VCaP (cell line): ENCODE results near the gene FASN.

Source experiments
- H3K27ac ChIP-seq: fragments of 450-650 bp; 2 replicates; pipeline ENCODE4 v1.5.1; 2017
- TF ChIP-seq, protein P1 (sequence below): fragments of 450-650 bp; conservative IDR thresholded peaks from 2 replicates; pipeline ENCODE4 v1.5.1; 2017; ENCODE audit warnings: mild to moderate bottlenecking, moderate library complexity

Gene FASN

DNA sequence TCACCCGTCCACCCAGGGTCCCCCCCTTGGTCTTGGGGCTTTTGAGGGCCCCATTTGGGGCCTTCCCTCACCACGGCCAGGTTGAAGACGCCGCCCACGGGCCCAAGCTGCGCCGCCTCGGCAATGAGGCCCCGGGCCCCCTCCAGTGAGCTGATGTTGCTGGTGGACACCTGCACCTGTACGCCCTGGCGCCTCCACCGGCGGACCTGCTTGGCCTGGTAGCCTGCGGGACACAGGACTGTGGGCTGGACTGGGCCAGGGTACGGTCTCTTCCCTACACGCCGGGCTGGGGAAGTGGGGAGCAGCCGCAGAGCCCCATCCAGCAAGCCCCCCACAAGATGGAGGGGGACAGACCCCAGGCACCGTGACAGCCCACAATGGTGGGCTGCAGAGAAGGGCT is 15.6 kb downstream of the FASN start:
- TF ChIP-seq, protein P1, sequence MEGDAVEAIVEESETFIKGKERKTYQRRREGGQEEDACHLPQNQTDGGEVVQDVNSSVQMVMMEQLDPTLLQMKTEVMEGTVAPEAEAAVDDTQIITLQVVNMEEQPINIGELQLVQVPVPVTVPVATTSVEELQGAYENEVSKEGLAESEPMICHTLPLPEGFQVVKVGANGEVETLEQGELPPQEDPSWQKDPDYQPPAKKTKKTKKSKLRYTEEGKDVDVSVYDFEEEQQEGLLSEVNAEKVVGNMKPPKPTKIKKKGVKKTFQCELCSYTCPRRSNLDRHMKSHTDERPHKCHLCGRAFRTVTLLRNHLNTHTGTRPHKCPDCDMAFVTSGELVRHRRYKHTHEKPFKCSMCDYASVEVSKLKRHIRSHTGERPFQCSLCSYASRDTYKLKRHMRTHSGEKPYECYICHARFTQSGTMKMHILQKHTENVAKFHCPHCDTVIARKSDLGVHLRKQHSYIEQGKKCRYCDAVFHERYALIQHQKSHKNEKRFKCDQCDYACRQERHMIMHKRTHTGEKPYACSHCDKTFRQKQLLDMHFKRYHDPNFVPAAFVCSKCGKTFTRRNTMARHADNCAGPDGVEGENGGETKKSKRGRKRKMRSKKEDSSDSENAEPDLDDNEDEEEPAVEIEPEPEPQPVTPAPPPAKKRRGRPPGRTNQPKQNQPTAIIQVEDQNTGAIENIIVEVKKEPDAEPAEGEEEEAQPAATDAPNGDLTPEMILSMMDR, result no peak
- no peak overlapping the region for H3K27ac ChIP-seq

DNA sequence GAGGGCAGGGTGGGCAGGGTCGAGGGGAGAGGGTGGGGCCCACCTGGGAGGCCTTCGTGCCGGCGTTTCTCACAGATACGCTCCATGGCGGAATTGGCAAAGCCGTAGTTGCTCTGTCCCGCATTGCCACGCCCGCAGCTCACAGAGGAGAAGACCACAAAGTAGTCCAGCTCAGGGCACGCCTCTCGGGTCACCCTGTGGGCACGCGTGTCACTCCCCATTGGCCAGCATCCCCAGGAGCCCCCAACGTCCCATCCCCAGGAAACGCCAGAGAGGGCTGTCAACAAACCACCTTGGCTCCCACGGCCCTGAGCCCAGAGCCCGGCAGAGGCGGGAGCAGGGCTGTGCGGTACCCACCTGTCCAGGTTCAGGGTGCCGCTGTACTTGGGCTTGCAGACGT is 16.1 kb downstream of the FASN start:
- H3K27ac ChIP-seq, result no peak overlapping the region
- TF ChIP-seq, protein P1, result no peak

DNA sequence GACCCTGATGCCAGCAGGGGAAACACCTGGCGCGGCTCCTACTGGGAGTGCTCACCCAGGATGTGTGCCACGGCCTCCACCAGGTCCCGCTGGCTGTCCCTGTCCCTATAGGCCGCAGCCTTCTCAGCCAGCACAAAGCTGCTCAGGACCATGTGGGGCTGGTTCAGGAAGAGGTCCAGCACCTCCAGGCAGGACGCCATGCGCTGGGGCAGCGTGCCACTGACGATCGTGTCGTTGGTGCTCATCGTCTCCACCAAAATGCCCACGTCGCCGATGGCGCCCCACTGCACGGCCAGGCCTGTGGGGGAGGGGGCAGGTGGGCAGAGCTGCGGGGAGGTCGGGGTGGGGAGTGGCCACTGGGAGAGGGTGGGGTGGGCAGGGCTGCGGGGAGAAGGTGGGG is 16.5 kb downstream of the FASN start:
- TF ChIP-seq, protein P1, result no peak
- H3K27ac ChIP-seq, result no peak overlapping the region

DNA sequence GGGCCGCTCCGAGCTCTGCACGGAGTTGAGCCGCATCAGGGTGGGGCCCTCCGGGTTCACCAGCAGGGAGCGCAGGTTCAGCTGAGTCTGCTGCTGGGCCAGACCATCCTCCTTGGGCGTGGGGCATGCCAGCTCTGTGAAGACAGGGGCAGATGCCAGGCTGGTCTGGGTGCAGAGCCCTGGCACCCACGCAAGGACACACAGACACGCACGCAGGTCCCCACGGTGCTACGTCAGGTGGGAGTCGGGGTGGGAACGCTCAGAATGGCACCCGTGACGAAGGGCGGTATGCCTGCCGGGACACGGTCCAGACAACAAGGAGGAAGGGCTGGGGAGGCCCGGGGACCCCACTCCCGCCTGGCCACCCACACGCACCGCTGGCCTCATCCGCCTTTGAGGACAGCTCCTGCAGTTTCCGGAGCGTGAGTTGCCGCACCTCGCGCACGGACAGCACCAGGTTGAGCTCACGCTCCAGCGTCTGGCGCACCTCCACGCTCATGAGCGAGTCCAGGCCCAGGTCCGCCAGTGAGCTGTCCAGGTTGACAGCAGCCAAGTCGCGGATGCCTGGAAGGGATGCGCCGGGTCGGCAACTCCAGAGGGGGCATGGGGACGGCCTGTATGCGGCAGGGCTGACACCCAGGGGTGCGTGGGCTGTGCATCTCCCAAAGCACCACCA is 17.1 kb downstream of the FASN start:
- no peak overlapping the region for H3K27ac ChIP-seq
- TF ChIP-seq, protein P1, result no peak

DNA sequence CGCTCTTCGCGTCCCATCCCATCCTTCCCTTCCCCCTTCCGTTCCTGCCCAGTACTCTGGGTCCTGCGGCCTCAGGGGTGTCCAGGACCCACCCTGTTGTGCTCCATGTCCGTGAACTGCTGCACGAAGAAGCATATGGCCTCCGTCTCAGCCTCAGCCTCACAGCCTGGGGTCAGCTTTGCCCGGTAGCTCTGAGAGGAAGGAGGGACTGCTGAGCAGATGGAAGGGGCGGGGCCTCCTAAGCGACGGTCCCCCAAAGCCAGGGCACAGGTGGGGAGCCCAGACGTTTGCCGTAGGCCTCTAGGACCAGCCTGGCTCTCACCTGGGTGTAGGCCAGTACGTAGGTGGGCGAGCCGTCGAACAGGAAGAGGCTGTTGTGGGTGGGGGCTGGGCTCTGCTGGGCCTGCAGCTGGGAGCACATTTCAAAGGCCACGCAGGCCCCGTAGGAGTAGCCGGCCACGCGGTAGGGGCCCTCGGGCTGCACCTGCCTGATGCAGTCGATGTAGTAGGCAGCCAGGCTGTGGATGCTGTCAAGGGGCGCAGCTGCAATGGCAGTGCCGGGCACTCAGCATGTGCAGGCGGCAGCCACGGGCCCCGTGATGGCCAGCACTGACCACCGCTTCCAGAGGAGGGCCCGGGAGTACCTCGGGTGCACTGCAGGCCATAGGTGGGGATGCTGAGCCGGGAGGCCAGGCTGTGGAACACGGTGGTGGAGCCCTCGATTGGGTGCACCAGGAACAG is 17.8 kb downstream of the FASN start:
- TF ChIP-seq, protein P1, result no peak
- no peak overlapping the region for H3K27ac ChIP-seq

DNA sequence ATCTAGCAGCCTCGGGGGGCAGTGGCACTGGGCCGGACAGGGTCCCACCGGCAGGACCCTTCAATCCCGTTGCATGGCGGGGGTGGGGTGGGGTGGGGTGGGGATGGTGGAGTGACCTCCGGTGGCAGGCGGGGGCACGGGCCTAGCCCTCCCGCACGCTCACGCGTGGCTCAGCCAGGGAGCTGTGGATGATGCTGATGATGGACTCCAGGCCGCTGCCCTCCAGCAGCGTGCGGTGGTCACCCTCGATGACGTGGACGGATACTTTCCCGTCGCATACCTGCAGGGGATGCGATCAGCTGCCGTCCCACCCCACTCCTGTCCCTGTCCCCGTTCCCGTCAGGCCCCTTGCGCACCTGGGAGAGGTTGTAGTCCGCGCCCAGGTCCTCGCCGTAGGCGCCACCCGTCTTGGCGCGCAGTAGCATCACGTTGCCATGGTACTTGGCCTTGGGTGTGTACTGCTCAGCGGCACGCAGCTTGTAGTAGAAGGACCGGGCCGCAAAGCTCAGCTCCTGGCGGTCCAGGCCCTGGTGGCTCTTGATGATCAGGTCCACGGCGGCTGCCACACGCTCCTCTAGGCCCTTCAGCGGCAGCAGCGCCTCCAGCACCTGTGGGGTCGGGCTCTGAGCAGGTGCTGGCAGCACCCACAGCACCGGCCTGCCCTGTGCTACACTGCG is 18.9 kb downstream of the FASN start:
- TF ChIP-seq, protein P1, result no peak
- no peak overlapping the region for H3K27ac ChIP-seq

DNA sequence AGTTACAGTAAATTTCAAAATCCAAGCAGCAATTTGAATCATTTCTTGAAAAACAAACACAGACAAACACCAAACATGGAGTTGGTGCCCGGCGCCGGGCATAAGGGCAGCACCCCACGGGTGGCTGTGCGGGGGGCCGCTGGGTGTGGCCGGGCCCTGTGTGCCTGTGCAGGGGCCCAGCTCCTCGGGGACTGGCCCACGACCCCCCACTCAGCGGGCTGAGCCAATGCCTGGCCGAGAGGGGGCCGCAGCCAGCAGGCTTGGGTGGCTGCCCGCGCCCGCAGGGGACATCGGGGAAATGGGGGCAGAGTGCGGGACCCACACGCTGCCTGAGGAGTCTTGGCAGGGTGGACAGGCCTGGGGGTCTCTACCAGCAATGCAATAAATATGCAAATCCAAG is 19.6 kb downstream of the FASN start:
- H3K27ac ChIP-seq, result no peak overlapping the region
- TF ChIP-seq, protein P1, result no peak
